Measurements from ENCODE around the gene TMEM128. TPM values are rescaled to one million over a fixed set of nuclear protein-coding genes. Genes with fewer than 3 reads are reported as not detected.

TMEM128 gene
- total and polyA plus RNA-seq, 2 of the 13 experiments (the other 11 are each of a cell fraction or from before 2014, with no cell fraction given), result 19.4 to 27.9 TPM

GRCh38 chr4:4248029-4248884, at the start of gene TMEM128 (continued):
- TF ChIP-seq THAP9 (CRISPR knock-in tag; IDR thresholded peaks at IDR 0.05; ENCODE audit: borderline replicate concordance), result peak; percentile 84; the same call in 1 of the 2 replicates
- TF ChIP-seq ZSCAN25 (CRISPR knock-in tag; IDR thresholded peaks at IDR 0.05), result no peak
- TF ChIP-seq CHD4 (IDR thresholded peaks at IDR 0.05; ENCODE audit: borderline replicate concordance, low read length), result no peak
- peak; percentile 89 for TF ChIP-seq MED8 (CRISPR knock-in tag; IDR thresholded peaks at IDR 0.05; ENCODE audit: insufficient replicate concordance)
- no peak for TF ChIP-seq ZNF281 (CRISPR knock-in tag; IDR thresholded peaks at IDR 0.05; ENCODE audit: borderline replicate concordance)
- TF ChIP-seq, protein P1, sequence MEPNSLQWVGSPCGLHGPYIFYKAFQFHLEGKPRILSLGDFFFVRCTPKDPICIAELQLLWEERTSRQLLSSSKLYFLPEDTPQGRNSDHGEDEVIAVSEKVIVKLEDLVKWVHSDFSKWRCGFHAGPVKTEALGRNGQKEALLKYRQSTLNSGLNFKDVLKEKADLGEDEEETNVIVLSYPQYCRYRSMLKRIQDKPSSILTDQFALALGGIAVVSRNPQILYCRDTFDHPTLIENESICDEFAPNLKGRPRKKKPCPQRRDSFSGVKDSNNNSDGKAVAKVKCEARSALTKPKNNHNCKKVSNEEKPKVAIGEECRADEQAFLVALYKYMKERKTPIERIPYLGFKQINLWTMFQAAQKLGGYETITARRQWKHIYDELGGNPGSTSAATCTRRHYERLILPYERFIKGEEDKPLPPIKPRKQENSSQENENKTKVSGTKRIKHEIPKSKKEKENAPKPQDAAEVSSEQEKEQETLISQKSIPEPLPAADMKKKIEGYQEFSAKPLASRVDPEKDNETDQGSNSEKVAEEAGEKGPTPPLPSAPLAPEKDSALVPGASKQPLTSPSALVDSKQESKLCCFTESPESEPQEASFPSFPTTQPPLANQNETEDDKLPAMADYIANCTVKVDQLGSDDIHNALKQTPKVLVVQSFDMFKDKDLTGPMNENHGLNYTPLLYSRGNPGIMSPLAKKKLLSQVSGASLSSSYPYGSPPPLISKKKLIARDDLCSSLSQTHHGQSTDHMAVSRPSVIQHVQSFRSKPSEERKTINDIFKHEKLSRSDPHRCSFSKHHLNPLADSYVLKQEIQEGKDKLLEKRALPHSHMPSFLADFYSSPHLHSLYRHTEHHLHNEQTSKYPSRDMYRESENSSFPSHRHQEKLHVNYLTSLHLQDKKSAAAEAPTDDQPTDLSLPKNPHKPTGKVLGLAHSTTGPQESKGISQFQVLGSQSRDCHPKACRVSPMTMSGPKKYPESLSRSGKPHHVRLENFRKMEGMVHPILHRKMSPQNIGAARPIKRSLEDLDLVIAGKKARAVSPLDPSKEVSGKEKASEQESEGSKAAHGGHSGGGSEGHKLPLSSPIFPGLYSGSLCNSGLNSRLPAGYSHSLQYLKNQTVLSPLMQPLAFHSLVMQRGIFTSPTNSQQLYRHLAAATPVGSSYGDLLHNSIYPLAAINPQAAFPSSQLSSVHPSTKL (CRISPR knock-in tag; IDR thresholded peaks at IDR 0.05), result peak; percentile 46
- TF ChIP-seq WIZ (CRISPR knock-in tag; IDR thresholded peaks at IDR 0.05), result peak; percentile 80; the same call in 1 of the 2 replicates
- no peak for TF ChIP-seq MLLT10 (CRISPR knock-in tag; IDR thresholded peaks at IDR 0.05)
- peak; percentile 81; the same call in 1 of the 2 replicates for TF ChIP-seq ZNF552 (CRISPR knock-in tag; IDR thresholded peaks at IDR 0.05; ENCODE audit: borderline replicate concordance)
- no peak for TF ChIP-seq RBM22 (optimal IDR thresholded peaks at IDR 0.05; ENCODE audit: low read length)
- TF ChIP-seq, protein P2, sequence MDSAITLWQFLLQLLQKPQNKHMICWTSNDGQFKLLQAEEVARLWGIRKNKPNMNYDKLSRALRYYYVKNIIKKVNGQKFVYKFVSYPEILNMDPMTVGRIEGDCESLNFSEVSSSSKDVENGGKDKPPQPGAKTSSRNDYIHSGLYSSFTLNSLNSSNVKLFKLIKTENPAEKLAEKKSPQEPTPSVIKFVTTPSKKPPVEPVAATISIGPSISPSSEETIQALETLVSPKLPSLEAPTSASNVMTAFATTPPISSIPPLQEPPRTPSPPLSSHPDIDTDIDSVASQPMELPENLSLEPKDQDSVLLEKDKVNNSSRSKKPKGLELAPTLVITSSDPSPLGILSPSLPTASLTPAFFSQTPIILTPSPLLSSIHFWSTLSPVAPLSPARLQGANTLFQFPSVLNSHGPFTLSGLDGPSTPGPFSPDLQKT (CRISPR knock-in tag; IDR thresholded peaks at IDR 0.05; ENCODE audit: borderline replicate concordance), result no peak
- TF ChIP-seq, protein P3, sequence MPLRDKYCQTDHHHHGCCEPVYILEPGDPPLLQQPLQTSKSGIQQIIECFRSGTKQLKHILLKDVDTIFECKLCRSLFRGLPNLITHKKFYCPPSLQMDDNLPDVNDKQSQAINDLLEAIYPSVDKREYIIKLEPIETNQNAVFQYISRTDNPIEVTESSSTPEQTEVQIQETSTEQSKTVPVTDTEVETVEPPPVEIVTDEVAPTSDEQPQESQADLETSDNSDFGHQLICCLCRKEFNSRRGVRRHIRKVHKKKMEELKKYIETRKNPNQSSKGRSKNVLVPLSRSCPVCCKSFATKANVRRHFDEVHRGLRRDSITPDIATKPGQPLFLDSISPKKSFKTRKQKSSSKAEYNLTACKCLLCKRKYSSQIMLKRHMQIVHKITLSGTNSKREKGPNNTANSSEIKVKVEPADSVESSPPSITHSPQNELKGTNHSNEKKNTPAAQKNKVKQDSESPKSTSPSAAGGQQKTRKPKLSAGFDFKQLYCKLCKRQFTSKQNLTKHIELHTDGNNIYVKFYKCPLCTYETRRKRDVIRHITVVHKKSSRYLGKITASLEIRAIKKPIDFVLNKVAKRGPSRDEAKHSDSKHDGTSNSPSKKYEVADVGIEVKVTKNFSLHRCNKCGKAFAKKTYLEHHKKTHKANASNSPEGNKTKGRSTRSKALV (CRISPR knock-in tag; IDR thresholded peaks at IDR 0.05), result peak; percentile 77; the same call in 1 of the 2 replicates
- no peak for TF ChIP-seq ZSCAN9 (CRISPR knock-in tag; IDR thresholded peaks at IDR 0.05; ENCODE audit: borderline replicate concordance)

All from HepG2 (cell line).